Heart left ventricle (tissue), 16 donors: ENCODE data around the gene RRP8. TPM values are rescaled to one million over a fixed set of nuclear protein-coding genes. Genes with fewer than 3 reads are reported as not detected.

Experiments
- ATAC-seq, 4 donors: fragments of 200-7000 bp; cut with Tn5 transposase; one replicate each; pipeline ENCODE4 v1.9.1; 2020 to 2022; ENCODE audit warnings: moderate library complexity in 4 of 4, mild to moderate bottlenecking in 3 of 4, moderate number of reproducible peaks in 1 of 4
- DNase-seq, 5 donors: peaks; one replicate each; pipeline ENCODE4 v3.0.0-alpha.2; 2020
- H3K27ac ChIP-seq, 12 donors: fragments of 200-600 bp; sonication (generic) in 4 of 12; one replicate each; pipeline versions ENCODE4 v1.5.0 to v1.8.0; 2016 to 2022; ENCODE audit warnings: mild to moderate bottlenecking in 2 of 12
- H3K27me3 ChIP-seq, 9 donors: fragments of 200-600 bp; sonication (generic) in 2 of 9; one replicate each; pipeline versions ENCODE4 v1.5.1 to v1.8.0; 2016 to 2022; ENCODE audit warnings: mild to moderate bottlenecking in 3 of 9
- H3K36me3 ChIP-seq, 9 donors: fragments of 200-600 bp; sonication (generic) in 2 of 9; one replicate each; pipeline versions ENCODE4 v1.5.0 to v1.8.0; 2018 to 2022; ENCODE audit warnings: mild to moderate bottlenecking in 2 of 9
- H3K4me1 ChIP-seq, 12 donors: fragments of 200-600 bp; sonication (generic) in 4 of 12; one replicate each; pipeline versions ENCODE4 v1.5.0 to v1.8.0; 2016 to 2022; ENCODE audit warnings: mild to moderate bottlenecking in 3 of 12
- H3K4me3 ChIP-seq, 12 donors: fragments of 200-600 bp; sonication (generic) in 4 of 12; one replicate each; pipeline versions ENCODE4 v1.5.0 to v1.8.0; 2017 to 2022; ENCODE audit warnings: mild to moderate bottlenecking in 9 of 12, moderate library complexity in 4 of 12
- H3K9me3 ChIP-seq, 12 donors: fragments of 200-600 bp; sonication (generic) in 4 of 12; one replicate each; pipeline versions ENCODE4 v1.5.0 to v1.8.0; 2016 to 2022; ENCODE audit warnings: mild to moderate bottlenecking in 1 of 12
- CTCF ChIP-seq, 12 donors: fragments of 200-600 bp; sonication (generic) in 4 of 12; IDR thresholded peaks; one replicate each; pipeline versions ENCODE4 v1.5.0 to v1.8.0; 2018 to 2022; ENCODE audit warnings: antibody characterized with exemption in 12 of 12, mild to moderate bottlenecking in 5 of 12
- POLR2A ChIP-seq, 2 donors: fragments of 450-650 bp; IDR thresholded peaks; one replicate each; pipeline ENCODE4 v1.6.1; 2017; ENCODE audit warnings: antibody characterized with exemption in 2 of 2, mild to moderate bottlenecking in 2 of 2, moderate library complexity in 2 of 2
- WGBS, 4 donors: extraction: QIAGEN DNeasy Blood & Tissue Kit in 2 of 4; methylation state at CpG; one replicate each; pipeline versions ENCODE4 v1.1.5 to v1.1.7; 2013 to 2018; 5-methylcytosine and 5-hydroxymethylcytosine counted together
- intact Hi-C, 10 donors: fragments of 100-400 bp; cut with DNase I; formaldehyde crosslinking; loops; one replicate each; pipeline versions ENCODE4 v1.11.1 to v1.14.2; 2022
- polyA plus RNA-seq, 2 donors: library from polyadenylated mRNA; stranded (reverse); fragments of 200-250 nt; gene quantifications; one replicate each; pipeline ENCODE4 v1.2.3, GENCODE V29; 2013
- total RNA-seq, 9 donors: library from RNA; depleted of rRNA in 2 of 9; stranded (reverse); fragments of >200 nt in 2 of 9; fragmentation: NEBNext Ultra II Directional in 3 of 9; extraction: Animal tissue kit (Norgen Biotek cat#: 25700) in 3 of 9; gene quantifications; one replicate each; pipeline versions ENCODE4 v1.1.0 to v1.2.4, GENCODE V29; 2016 to 2023
- donor health status: ischemic (EF 13 %, LVEDD 7.1; RV severe dilation, severe dysfunction).
- donor health status: healthy with polysubstance abuse.
- donor health status: DM: no; HTN: yes; CAD: no.
- donor health status: DM: no; HTN: no; CAD: no.
- donor health status: ischemic (EF 25% LVEDD 6.9; RV normal size, moderate dysfunction).
- donor health status: ischemic (EF 25% LVEDD 5.7; RV mildly dilated, moderate dysfunction).
- donor health status: healthy.
- donor health status: DM: yes; HTN: yes; CAD: no.
- donor health status: ischemic (EF 35%, LVEDD 5.7; RV mildly dilated, moderate dysfunction).
- donor health status: nonischemic (EF 11% LVEDD 7.7; RV severe dilation, severe dysfunction).
- donor health status: DM: yes; HTN: yes; CAD: no.
- donor health status: PGD.
- donor health status: ischemic (EF 29% LVEDD 5.4; RV normal size, mild dysfunction).
- donor health status: nonischemic (EF 23%, LVEDD 6.1; RV moderate dilation, normal function).

The RRP8 gene
- total and polyA plus RNA-seq, 11 donors, result 11.2 to 23.5 (median 17.4) TPM

DNA sequence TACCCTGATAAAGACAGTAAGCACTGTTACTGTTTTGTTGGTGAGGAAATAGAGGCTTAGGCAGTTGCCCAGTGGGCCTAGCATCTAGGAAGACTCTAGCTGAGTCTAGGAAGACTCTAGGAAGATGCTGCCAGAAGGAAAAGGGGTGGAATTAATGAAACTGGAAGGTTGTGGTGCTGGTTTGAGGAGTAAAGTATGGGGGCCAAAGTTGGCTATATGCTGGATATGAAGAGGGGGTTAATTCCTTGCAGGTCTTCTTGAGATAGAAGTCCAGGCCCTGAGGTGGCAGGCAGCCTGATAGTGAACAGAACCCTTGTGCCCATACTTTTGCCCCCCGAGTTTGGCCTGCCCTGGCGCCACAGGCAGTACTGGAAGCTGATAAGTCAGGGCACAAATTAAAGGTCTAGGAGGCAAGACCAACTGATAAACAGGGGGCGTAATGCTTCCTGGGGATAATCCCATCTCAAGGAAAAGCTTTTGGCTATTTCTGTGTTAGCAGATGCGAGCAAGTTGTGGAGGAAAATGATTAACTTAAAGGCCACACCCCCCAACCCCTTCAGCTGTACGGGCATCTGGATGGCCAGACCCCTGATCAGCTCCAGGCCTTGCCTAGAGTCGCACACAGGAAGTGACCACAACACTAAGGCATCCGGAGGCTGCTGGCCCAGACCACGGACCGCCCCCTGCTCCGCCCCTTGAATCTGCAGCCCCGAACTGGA is 3.2 kb upstream of the RRP8 start:
- TF ChIP-seq CTCF (IDR thresholded peaks at IDR 0.05) (peak in 1 of 12 donors; percentile 6), POLR2A (IDR thresholded peaks at IDR 0.05) (peak; percentile 63 to 73)
- H3K4me1 ChIP-seq, result peaks cover 17 to 82% (median 60%) of the 10 kb centered on the region in 12 donors
- peak overlapping the region; percentile 83 to 99 (median 98) for H3K27ac ChIP-seq
- H3K9me3 ChIP-seq, result no peaks in the 10 kb centered on the region
- intact Hi-C loops, result loop anchor here in 1 of 10 donors (2.0 kb wide), 1 partner anchor 76 kb away; the partner anchor contains the start of gene MRPL17
- peak overlapping the region; percentile 1 to 96 (median 90) for H3K4me3 ChIP-seq
- H3K27me3 ChIP-seq, result no peaks in the 10 kb centered on the region
- H3K36me3 ChIP-seq, result peaks cover 0 to 55% (median 42%) of the 10 kb centered on the region in 9 donors
- peak; percentile 93 to 96 (median 96) for DNase-seq
- ATAC-seq, result peak; percentile 78 to 89 (median 84)
- 3 to 7% (median 3%) methylated on average over 11 of the region's 11 CpGs for WGBS, 4 donors

DNA sequence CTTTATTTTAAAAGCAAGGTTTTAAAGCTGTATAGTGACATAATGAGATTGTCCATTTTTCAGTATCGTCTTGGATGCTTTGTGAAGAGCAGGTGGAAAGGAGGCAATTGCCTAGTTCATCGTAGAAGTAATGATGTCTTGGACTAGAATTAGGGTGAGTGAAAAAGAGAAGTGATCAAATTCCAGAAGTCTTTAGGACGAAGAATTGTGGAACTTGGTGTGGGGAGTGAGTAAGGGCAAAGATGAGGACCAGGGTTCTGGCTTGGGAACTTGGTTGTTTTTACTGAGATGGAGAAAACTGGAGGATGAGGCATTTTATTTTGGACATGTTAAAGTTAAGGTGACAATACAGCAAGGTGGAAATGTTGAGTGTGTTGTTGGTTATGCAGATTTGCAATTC is 1.4 kb upstream of the RRP8 start:
- H3K9me3 ChIP-seq, result no peaks in the 10 kb centered on the region
- H3K4me1 ChIP-seq, result peaks cover 17 to 73% (median 54%) of the 10 kb centered on the region in 12 donors
- intact Hi-C loops, result loop anchor here in 5 of 10 donors (2.0 to 5.0 kb wide), 5 partner anchors 42 to 212 kb away; partner anchors contain the start of genes MRPL17 (in 2 of the 5) and SMPD1 (in 1 of the 5)
- 1 to 4% (median 3%) methylated on average over 3 of the region's 3 CpGs for WGBS, 4 donors
- TF ChIP-seq POLR2A (IDR thresholded peaks at IDR 0.05) (no peak), CTCF (IDR thresholded peaks at IDR 0.05) (no peak)
- DNase-seq, result no peak
- no peak for ATAC-seq
- H3K36me3 ChIP-seq, result peaks cover 0 to 54% (median 44%) of the 10 kb centered on the region in 9 donors
- no peaks in the 10 kb centered on the region for H3K27me3 ChIP-seq
- H3K27ac ChIP-seq, result peak overlapping the region; percentile 83 to 99 (median 98)
- peak overlapping the region; percentile 52 to 97 (median 92) for H3K4me3 ChIP-seq

GRCh38 chr11:6604081-6604626 is 738 bp upstream of the RRP8 start:
- DNase-seq (peak; percentile 58 to 71 (median 63)), ATAC-seq (peak; percentile 40 to 60 (median 57))
- intact Hi-C loops, result loop anchor here in 5 of 10 donors (2.0 to 5.0 kb wide), 5 partner anchors 43 to 212 kb away; partner anchors contain the start of genes MRPL17 (in 2 of the 5) and SMPD1 (in 1 of the 5)
- no peaks in the 10 kb centered on the region for H3K9me3 ChIP-seq
- peaks cover 0 to 54% (median 44%) of the 10 kb centered on the region in 9 donors for H3K36me3 ChIP-seq
- no peaks in the 10 kb centered on the region for H3K27me3 ChIP-seq
- peaks cover 17 to 77% (median 56%) of the 10 kb centered on the region in 12 donors for H3K4me1 ChIP-seq
- TF ChIP-seq CTCF (IDR thresholded peaks at IDR 0.05), result peak in 5 of 12 donors; percentile 18 to 41 (median 24)
- TF ChIP-seq POLR2A (IDR thresholded peaks at IDR 0.05), result no peak
- peak overlapping the region; percentile 52 to 97 (median 92) for H3K4me3 ChIP-seq
- peak overlapping the region; percentile 83 to 99 (median 98) for H3K27ac ChIP-seq
- 0 to 2% (median 0%) methylated on average over 8 to 20 of the region's 20 CpGs for WGBS, 4 donors
